ENCODE data around the gene WDR90. TPM values are rescaled to one million over a fixed set of nuclear protein-coding genes. Genes with fewer than 3 reads are reported as not detected.

The WDR90 gene
- total RNA-seq, result 6.9 and 10.6 TPM in 2 replicates

DNA sequence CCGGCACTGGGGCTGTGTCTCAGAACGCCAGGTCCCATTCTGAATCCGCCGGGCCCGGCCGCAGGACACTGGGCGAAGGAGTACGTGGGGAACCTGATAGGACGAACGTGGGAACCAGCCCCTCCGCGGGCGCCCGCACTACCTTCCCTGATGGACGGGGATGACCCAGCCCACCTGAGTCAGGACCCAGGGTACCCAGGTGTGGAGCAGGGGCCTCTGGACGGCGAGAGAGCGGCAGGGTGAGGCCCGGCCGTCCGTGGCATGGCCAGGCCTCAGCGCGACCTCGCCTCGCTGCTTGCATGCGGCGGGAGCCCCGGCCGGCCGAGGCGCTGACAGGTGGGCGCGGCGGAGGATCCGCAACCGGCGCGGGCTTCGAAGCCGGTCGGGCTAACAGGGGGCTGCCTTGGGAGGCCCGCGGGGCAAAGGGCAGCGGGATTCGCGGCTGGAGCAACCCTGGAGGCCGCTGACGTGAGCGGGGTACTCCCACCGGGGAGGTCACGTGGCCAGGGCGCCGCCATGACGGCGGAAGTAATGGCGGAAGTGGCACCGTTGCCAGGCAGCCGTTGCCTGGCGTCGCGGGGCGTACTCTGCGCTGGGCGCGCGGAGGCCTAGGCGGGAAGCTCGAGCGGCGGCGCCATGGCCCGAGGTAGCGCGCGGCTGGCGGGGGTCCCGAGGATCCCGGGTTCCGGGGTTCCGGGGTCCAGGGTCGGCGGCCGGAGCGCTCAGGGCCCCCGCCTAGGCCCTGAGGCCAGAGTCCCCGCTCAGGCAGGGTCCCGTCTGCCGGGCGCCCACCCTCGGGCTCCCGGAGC is at the start of gene WDR90:
WDR90 (plus strand) TSS at position 585 of the 809 bp plus-strand sequence; CDS start at position 637, 52 bp downstream.

DNA sequence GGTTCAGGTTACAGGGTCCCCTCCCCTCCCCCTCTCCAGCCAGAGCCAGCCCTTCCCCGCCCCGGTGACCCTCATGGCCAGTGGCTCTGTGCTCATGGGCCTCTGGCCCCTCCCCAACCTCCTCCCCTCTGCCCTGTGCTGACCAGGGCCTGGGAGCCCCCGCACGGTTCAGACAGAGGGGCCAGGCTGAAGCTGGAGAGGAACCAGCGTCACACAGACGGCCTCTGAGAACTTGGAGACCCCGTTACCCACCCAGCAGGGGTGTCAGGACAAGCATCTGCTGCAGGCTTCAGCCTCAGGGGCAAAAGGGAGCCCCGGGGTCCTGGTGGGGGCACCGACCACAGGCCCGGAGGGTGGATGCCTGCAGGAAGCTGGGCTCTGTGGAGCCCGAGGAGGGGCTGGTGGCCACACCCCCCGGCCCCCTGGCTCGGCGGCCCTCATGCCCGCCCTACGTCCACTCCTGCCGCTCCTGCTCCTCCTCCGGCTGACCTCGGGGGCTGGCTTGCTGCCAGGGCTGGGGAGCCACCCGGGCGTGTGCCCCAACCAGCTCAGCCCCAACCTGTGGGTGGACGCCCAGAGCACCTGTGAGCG is 18.3 kb upstream of the WDR90 start, which contains the start of gene WFIKKN1:
WFIKKN1 (plus strand) TSS at position 171 of the 591 bp plus-strand sequence; CDS start at position 440, 269 bp downstream.

DNA sequence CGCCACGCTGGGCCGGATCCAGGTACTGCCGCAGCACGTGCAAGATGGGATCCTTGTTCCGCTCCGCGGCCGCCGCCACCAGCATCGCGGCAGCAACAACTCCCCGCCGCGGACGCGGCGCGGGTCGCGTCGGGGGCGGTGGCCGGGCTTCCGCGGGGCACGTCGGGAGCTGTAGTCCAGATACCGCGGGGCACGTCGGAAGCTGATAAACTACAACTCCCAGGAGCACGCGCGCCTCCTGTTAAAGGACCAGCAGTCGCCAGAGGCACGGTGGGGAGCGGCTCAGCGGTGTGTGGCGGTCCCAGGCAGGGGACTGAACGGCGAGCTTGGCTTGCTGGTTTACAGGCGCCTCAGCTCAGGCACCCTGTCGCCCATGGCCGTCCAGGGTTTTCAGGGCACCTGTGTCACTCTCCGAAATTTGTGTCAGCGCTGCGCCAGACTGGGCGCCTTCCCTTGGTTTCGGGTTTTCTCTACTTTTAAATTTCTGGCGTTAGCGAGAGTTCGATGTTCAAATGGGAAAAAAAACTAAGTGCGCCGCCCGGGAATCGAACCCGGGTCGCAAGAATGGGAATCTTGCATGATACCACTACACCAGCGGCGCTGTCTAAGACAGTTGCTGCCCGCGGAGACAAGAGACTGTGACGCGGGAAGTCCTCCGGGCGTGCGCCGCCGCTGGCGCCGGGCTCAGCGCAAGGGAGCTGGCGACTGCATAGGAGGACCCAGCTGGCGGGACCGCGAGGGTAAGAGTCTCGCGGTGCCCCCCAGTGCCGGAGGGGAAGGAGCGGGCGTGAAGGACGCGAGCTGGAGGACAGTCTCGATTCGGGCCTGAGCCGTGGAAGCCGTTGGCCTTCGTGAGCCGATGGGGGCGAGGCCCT is 12.7 kb upstream of the WDR90 start, which contains the start of gene METTL26:
METTL26 (minus strand) TSS at position 100 of the 875 bp plus-strand sequence; CDS start at position 85, 15 bp downstream.

DNA sequence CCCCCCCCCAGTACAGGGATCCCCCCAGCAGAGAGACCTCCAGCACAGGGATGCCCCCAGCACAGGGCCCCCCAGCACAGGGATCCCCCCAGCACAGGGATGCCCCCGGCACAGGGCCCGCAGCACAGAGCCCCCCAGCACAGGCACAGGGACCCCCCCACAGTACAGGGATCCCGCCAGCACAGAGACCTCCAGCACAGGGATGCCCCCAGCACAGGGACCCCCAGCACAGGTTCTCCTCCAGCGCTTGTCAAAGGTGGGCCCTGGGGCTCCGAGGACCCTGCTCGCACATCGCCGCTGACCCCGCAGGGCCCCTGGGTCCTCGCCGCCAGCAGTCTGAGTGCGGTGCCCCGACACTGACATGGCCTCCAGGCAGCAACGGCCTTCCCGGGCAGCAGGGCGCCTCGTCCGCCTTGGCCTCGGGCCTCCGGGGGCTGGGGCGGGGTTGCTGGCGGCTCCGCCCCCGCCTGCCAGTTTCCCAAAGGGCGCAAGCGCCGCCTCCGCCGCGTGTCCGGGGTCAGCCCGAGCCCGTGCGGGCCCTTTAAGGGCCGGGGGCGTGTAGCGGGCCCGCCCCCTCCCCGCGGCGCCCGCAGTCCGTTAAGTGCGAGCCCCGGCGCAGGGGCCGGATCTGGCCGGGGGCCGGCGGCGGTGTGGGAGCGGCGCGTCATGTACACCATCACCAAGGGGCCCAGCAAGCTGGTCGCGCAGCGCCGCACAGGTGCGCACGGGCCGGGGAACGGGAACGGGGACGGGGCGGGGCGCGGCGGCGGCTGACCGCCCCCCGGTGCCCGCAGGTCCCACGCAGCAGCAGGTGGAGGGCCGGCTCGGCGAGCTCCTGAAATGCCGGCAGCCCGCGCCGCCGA is 7.6 kb upstream of the WDR90 start, which contains the start of gene MCRIP2:
MCRIP2 (plus strand) TSS at position 503 of the 863 bp plus-strand sequence; CDS start at position 667, 164 bp downstream.

DNA sequence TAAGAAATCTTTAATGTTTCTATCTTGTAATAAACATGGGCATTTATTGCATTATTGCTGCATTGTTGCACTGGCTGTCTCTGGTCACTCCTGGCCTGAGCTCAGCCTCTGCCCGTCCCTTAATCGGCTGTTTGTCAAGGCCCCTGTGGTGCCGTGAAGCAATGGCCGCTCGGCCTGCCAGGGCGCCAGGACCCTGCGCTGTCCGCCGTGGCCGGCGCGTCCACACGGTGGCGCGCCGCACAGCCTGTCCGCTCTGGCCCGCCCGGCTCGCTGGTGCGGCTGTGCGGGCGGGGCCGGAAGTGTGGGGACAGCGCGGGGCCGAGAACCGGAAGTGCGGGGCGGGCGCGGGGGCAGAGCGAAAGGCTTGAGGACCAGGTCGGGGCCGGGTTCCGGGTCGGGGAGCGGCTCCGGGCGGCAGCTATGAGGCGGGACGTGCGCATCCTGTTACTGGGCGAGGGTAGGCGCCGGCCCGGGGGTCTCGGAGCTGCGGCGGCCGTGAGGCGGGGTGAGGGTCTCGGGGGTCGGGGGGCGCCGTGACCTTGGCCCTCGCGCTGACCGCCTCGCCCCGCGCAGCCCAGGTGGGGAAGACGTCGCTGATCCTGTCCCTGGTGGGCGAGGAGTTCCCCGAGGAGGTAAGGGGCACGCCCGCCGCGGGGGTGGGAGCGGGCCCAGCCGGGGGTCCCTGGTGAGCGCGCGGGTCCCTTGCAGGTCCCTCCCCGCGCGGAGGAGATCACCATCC is 18.8 kb downstream of the WDR90 start, which contains the start of gene RHOT2:
RHOT2 (plus strand) TSS at position 353 of the 739 bp plus-strand sequence; CDS start at position 421, 68 bp downstream.

DNA sequence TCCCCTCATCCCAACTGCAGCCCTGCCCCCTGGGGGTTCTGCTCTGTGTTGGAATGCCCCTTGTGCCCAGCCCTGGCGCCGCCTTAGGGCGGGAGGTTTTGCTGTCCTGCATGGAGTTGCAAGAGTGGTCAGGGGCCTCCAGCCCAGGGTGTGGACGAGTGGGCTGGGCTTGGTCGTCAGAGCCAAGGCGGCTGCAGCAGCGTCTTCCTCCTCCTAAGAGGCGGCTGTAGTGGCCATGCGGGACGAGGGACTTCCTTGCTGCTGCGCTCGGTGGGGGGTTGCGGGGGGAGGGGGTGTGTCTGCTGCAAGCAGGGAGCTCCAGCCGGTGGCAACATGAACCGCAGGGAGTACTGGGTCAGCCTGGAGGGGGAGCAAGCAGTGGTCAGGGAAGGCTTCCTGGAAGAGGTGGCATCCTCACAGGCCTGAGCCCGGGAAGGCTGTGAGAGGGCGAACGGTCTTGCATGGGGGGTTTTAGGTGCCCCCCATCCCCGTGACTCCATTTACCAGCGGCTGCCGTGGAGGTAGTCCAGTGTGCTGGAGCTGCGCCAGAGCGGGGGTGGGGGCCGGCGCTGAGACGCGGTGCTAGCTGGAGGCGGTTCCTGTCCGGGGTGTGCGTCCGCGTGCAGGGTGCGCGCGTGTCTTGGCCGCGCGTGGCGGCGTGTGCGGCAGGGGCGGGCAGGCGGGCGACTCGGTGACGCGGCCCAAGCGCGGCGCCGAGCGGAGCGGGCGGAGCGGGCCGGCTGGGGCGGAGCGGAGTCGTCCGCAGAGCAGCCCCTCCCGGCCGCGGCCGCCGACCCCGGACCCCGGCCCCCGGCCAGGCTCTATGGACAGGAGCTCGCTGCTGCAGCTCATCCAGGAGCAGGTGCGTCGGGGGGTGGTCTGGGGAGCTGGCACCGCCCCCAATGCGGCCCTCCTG is 26.1 kb downstream of the WDR90 start, which contains the start of gene RHBDL1:
RHBDL1 (plus strand) TSS at position 704 of the 916 bp plus-strand sequence; CDS start at position 824, 120 bp downstream.

DNA sequence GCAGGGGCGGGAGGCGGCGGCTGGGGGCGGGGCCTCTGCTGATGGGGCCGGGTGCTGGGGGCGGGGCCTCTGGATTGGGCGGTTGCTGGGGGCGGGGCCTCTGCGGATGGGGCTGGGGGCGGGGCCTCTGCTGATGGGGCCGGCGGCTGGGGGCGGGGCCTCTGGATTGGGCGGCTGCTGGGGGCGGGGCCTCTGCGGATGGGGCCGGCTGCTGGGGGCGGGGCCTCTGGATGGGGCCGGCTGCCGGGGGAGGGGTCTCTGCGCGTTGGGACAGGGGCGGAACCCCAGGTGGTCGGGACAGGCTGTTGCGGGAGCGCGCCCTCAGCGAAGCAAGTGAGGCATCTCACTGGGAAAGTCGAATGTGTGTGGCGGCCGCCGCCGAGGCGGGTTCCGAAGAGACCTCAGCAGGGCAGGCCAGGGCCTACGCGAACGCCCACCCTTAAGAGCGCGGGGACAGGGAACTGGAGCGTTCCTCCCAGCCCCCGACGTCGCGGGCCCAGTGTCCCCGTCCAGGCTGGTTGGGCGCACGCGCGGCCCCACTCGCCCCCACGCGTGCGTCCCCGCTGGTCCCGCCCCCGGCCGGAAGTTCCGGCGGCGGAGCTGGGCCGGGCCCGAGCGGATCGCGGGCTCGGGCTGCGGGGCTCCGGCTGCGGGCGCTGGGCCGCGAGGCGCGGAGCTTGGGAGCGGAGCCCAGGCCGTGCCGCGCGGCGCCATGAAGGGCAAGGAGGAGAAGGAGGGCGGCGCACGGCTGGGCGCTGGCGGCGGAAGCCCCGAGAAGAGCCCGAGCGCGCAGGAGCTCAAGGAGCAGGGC is 30.9 kb downstream of the WDR90 start, which contains the start of gene STUB1:
STUB1 (plus strand) TSS at position 597 of the 811 bp plus-strand sequence; CDS start at position 713, 116 bp downstream.

DNA sequence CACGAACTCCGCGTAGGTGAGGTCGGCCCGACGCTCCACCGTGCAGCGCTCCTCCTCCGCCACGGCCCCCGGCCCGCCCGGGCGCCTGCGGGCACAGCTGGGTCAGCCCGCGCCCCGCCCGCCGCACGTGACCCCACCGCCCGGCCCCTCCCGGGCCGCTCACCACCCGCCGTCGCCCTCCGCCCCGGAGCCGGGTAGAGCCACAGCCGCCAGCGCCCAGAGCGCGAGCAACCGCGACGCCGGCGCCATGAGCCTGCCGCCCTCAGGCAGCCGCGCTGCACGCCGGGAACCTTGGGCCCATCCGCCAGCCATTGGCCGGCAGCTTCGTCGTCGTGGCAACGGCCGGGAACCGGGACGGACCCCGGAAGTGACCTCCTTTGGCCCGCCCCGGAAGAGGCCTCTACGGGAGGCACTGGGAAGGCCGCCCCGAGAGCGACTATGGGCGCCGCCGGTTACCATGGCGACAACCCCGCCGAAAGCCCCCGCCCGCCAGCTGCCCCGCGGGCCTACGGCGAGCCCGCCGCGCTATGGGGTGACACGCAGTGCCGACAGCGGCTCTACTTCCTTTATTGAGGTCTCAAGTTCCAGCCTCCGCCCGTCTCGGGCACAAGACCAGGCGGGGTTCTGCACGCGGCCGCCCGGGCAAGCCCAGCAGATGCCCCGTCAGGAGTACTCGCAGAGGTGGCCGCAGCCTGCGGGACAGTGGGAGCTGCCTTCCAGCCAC is 35.1 kb downstream of the WDR90 start, which contains the start of gene JMJD8:
JMJD8 (minus strand) TSS at position 264 of the 724 bp plus-strand sequence; CDS start at position 249, 15 bp downstream.

DNA sequence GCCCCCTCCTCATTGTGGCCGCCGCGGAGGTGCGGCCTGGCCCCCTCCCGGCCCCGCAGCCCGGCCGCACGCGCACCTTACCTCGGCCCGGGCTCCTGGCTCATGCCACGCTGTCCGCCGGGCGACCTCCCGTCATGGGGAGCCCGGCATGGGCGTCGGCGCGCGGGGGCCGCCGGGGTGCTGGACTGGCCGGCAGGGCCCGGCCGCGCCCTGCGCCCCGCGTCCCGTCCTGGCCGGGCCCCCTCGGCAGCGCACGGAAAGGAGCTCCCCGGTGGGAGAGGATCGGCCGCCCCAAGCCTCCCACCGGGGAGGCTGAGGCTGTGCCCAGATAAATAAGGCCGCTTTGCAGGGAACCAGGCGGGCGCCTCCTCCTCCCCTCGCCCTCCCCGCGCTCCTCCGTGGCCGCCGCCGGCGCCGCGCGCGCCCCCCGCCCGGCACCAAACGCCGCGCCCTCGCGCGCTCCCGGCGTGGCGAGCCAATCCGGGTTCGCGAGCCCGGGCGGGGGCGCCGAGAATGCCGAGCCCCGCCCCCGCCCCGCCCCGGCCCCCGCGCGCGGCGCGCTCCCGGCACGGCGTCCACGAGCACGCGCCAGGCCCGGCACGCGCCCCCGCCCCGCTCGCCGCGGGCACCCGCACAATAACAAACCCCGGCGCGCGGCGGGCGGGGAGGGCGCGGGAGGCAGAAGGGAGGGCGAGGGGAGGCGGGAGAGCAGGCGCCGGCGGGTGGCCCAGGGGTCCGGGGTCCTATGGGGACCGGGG is 56.4 kb downstream of the WDR90 start, which contains the start of gene FBXL16:
FBXL16 (minus strand) TSS at position 371 of the 758 bp plus-strand sequence. CDS start 8,396 bp downstream, outside the sequence.

DNA sequence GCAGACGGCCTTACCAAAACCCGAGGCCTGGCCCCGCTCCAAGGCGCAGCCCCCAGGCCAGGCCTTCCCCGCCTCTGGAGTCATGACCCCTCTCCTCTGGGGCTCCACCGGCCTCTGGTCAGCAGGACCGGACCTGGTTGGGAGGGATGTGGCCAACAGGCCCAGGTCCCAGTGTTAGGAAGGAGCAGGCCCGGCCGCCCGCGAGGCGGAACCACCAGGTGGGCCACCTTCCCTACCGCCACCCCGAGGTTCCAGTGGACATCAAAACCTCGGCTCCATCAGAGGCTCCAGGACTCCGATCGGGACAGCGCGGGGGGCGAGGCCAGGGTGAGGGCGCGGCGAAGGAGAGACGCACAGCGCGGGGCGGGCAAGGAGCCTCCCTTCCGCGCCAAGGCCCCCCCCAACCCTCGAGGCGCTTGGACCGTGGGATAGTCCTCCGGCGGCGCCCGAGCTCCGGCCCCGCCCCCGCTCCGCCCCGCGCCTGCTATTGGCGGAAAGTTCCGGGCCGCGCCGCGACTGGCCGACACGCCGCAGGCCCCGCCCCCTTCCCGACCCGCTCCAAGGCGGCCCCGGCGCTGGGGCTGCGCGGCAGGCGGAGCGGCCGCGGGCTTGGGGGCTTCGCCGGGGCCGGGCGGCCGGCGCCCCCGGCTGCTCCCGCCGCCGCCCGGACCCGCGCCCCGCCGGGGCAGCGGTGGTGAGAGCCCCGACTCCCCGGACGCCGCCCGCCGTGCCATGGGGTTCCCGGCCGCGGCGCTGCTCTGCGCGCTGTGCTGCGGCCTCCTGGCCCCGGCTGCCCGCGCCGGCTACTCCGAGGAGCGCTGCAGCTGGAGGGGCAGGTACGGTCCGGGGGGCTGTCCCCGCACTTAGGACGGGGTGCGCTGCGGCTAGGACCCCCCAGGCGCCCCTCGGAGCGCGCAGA is 65.7 kb downstream of the WDR90 start, which contains the start of gene METRN:
METRN (plus strand) TSS at position 561 of the 919 bp plus-strand sequence; CDS start at position 733, 172 bp downstream.

Other genes with a start within 250 kb of the WDR90 start
- 27.5 and 30.7 TPM in 2 replicates for gene DECR2, start 247.5 kb upstream of the WDR90 start, total RNA-seq
- 34.9 and 42.6 TPM in 2 replicates for gene RAB11FIP3, start 223.7 kb upstream of the WDR90 start, total RNA-seq
- 51.1 and 58.2 TPM in 2 replicates for gene CAPN15, start 121.7 kb upstream of the WDR90 start, total RNA-seq
- gene PRR35, start 89.0 kb upstream of the WDR90 start, total RNA-seq, result not detected in 2 replicates
- gene NHLRC4, start 82.4 kb upstream of the WDR90 start, total RNA-seq, result 0.59 and 0.67 TPM in 2 replicates
- gene PIGQ, start 79.4 kb upstream of the WDR90 start, total RNA-seq, result 25.9 and 26.0 TPM in 2 replicates
- gene RAB40C, start 59.3 kb upstream of the WDR90 start, total RNA-seq, result 14.0 and 19.3 TPM in 2 replicates
- 0.10 TPM in 1 of 2 replicates, not detected in the other for gene WFIKKN1, start 18.4 kb upstream of the WDR90 start, total RNA-seq
- gene METTL26, start 13.1 kb upstream of the WDR90 start, total RNA-seq, result 146 and 160 TPM in 2 replicates
- gene MCRIP2, start 7.5 kb upstream of the WDR90 start, total RNA-seq, result 27.6 and 35.6 TPM in 2 replicates
- 39.1 and 50.4 TPM in 2 replicates for gene RHOT2, start 18.8 kb downstream of the WDR90 start, total RNA-seq
- 0.07 and 0.69 TPM in 2 replicates for gene RHBDL1, start 26.3 kb downstream of the WDR90 start, total RNA-seq
- 176 and 178 TPM in 2 replicates for gene STUB1, start 31.0 kb downstream of the WDR90 start, total RNA-seq
- gene JMJD8, start 35.0 kb downstream of the WDR90 start, total RNA-seq, result 71.3 and 89.9 TPM in 2 replicates
- gene WDR24, start 41.0 kb downstream of the WDR90 start, total RNA-seq, result 9.1 and 9.5 TPM in 2 replicates
- 0.07 TPM in 1 of 2 replicates, not detected in the other for gene FBXL16, start 56.4 kb downstream of the WDR90 start, total RNA-seq
- gene METRN, start 65.8 kb downstream of the WDR90 start, total RNA-seq, result 32.8 and 48.0 TPM in 2 replicates
- 39.4 and 43.4 TPM in 2 replicates for gene ANTKMT, start 71.8 kb downstream of the WDR90 start, total RNA-seq
- gene CCDC78, start 77.1 kb downstream of the WDR90 start, total RNA-seq, result not detected in 2 replicates
- gene HAGHL, start 77.7 kb downstream of the WDR90 start, total RNA-seq, result 0.79 and 1.9 TPM in 2 replicates
- 25.8 and 30.2 TPM in 2 replicates for gene CIAO3, start 91.6 kb downstream of the WDR90 start, total RNA-seq
- gene MSLN, start 111.4 kb downstream of the WDR90 start, total RNA-seq, result not detected in 2 replicates
- gene RPUSD1, start 139.0 kb downstream of the WDR90 start, total RNA-seq, result 36.4 and 42.7 TPM in 2 replicates
- gene CHTF18, start 139.3 kb downstream of the WDR90 start, total RNA-seq, result 19.6 and 19.7 TPM in 2 replicates
- not detected in 2 replicates for gene GNG13, start 151.4 kb downstream of the WDR90 start, total RNA-seq